ENCODE measurements around the gene NFIB. TPM values are rescaled to one million over a fixed set of nuclear protein-coding genes. Genes with fewer than 3 reads are reported as not detected.

The NFIB gene
- polyA plus RNA-seq, 1 of the 3 experiments (the other 2 are of a cell fraction) = 9.2 TPM

GRCh38 chr9:14306188-14306587 is 7.8 kb downstream of the NFIB start (continued):
- TF ChIP-seq REST (IDR thresholded peaks at IDR 0.05; ENCODE audit: low read depth, low read length) = no peak
- no peak for TF ChIP-seq ELF1 (IDR thresholded peaks at IDR 0.05)
- TF ChIP-seq CTCF (IDR thresholded peaks at IDR 0.05) = no peak

- no peak for DNase-seq
- Histone ChIP-seq H3K9me2 (no peaks in the 10 kb centered on the region), H3K27ac (ENCODE audit: low read depth in 2 of 2, low read length in 1 of 2) (no peak overlapping the region; a peak in 1 of 4 replicates), H3F3A (replicated peaks; ENCODE audit: insufficient read depth) (no peaks in the 10 kb centered on the region), H3K36me3 (replicated peaks in 1 of 2; ENCODE audit: control insufficient read depth in 1 of 2, insufficient read depth in 2 of 2, low read length in 1 of 2) (peaks cover 42 to 50% of the 10 kb centered on the region in 2 experiments), H3K9me3 (no peaks in the 10 kb centered on the region), H3K9ac (no peak overlapping the region), H2AFZ (ENCODE audit: low read depth) (no peak overlapping the region), H3K4me3 (ENCODE audit: low read depth in 2 of 2, low read length in 1 of 2) (no peak overlapping the region), H3K4me1 (ENCODE audit: control insufficient read depth in 1 of 2, insufficient read depth in 2 of 2, low read depth in 1 of 2, low read length in 1 of 2) (peaks cover 18 to 54% of the 10 kb centered on the region in 2 experiments; a peak in 3 of 4 replicates), H3K4me2 (no peak overlapping the region), H3K79me2 (ENCODE audit: insufficient read depth) (peaks cover 99% of the 10 kb centered on the region), H4K20me1 (ENCODE audit: insufficient read depth) (peaks cover 8% of the 10 kb centered on the region), H3K27me3 (ENCODE audit: insufficient read depth) (no peaks in the 10 kb centered on the region)
- WGBS (ENCODE audit: low lambda C conversion rate) = 94% methylated on average over 3 of the region's 3 CpGs
- TF ChIP-seq PBX3 (IDR thresholded peaks at IDR 0.05) (no peak), EP300 (IDR thresholded peaks at IDR 0.05; ENCODE audit: borderline replicate concordance in 1 of 2, low read depth in 1 of 2, low read length in 1 of 2) (no peak), GATA2 (CRISPR knock-in tag; IDR thresholded peaks at IDR 0.05) (no peak), USF2 (IDR thresholded peaks at IDR 0.05; ENCODE audit: borderline replicate concordance, low read depth, low read length) (no peak), SIN3A (IDR thresholded peaks at IDR 0.05; ENCODE audit: borderline replicate concordance, low read depth, low read length) (no peak), CHD2 (IDR thresholded peaks at IDR 0.05; ENCODE audit: low read length, partially characterized antibody) (no peak)
- ChIA-PET POLR2A (interaction anchor here (0.6 kb wide), 1 partner anchor 10 kb away, joined by 3 read pairs; the partner anchor contains the start of gene NFIB), CTCF (interaction anchor here (1.6 kb wide), 1 partner anchor 49 kb away, joined by 5 read pairs; no protein-coding TSS in a partner anchor)
These were observed 9.7 kb downstream of the NFIB start for GRCh38 chr9:14304259-14304658.

Measured in SK-N-SH (cell line).